GM19452 (cell line): ENCODE results near the gene TMEM150B.
"Not testable (repeated sequence)": the region's sequence is repeated elsewhere in the genome, so short reads cannot be mapped to it uniquely, and the experiment has no call there.

Experiments
- ATAC-seq: cut with Tn5 transposase; IDR thresholded peaks from one replicate; pipeline ENCODE4 v1.9.1; 2021; ENCODE audit not compliant: unreplicated experiment

TMEM150B gene

GRCh38 chr19:55339889-55340783, 15.0 kb upstream of the TMEM150B start:
- no peak for ATAC-seq

DNA sequence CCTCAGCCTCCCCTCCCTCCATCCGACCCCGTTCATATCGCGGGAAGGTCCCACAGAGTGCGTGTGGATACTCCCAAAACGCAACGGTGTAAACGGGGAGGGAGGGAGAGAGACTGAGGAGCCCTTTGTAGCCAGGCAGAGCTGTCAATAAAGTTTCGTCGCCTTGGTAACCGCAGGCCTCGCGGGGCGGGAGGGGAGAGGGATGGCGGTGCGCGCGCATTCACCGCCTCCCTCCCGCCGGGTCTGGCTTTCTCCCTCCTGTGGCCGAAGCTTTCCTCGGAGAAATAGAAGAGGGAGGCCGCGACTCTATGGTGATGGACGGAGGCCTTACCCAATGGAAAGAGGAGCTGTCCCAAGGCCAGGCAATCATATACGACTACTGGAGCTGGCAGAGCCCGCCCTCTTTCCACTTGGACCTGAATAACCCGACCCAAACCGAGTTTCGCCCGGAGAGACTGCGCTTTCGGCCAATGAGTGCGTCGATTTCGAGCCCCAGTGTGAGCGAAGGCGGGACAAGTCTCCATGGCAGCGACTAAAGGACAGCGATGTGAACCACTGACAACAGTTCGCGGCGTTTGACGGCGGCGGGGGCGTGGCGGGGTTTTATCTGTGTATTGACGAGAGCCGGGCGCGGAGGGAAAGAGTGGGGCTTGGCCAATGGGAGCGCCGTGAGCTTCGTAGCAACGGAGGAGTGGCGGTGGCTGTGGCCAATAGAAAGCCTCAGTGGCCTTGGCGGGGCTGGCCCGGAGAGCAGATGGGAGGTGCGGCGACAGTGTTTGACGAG, 14.2 kb upstream of the TMEM150B start, which contains the start of gene KMT5C:
TSS of gene KMT5C (plus strand) at position 772 of the 784 bp plus-strand sequence. CDS start 2,061 bp downstream, outside the sequence.
- peak; percentile 81 for ATAC-seq

- ATAC-seq = no peak
These were observed 11.0 kb upstream of the TMEM150B start for GRCh38 chr19:55336101-55336500.

- no peak for ATAC-seq
These were observed 8.7 kb upstream of the TMEM150B start for GRCh38 chr19:55333870-55334269.

- not testable (repeated sequence) for ATAC-seq
These were observed 4.7 kb upstream of the TMEM150B start for GRCh38 chr19:55329791-55330190.

DNA sequence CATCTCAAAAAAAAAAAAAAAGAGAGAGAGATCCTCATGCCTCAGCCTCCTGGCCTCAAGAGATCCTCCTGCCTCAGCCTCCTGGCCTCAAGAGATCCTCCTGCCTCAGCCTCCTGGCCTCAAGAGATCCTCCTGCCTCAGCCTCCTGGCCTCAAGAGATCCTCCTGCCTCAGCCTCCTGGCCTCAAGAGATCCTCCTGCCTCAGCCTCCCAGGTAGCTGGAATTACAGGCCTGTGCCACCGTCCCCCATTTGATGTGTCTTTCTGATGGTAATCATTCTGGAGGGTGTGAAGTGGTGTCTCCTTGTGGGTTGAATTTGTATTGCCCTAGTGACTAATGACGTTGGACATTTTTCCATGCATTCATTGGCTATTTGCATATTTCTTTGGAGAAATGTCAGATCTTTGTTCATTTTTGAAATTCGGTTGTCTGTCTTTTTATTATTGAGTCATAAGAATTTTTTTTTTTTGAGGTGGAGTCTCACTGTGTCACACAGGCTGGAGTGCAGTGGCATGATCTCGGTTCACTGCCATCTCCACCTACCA, 3.7 kb upstream of the TMEM150B start:
- not testable (repeated sequence) for ATAC-seq

- no peak for ATAC-seq
These were observed 479 bp downstream of the TMEM150B start for GRCh38 chr19:55324662-55325061.

DNA sequence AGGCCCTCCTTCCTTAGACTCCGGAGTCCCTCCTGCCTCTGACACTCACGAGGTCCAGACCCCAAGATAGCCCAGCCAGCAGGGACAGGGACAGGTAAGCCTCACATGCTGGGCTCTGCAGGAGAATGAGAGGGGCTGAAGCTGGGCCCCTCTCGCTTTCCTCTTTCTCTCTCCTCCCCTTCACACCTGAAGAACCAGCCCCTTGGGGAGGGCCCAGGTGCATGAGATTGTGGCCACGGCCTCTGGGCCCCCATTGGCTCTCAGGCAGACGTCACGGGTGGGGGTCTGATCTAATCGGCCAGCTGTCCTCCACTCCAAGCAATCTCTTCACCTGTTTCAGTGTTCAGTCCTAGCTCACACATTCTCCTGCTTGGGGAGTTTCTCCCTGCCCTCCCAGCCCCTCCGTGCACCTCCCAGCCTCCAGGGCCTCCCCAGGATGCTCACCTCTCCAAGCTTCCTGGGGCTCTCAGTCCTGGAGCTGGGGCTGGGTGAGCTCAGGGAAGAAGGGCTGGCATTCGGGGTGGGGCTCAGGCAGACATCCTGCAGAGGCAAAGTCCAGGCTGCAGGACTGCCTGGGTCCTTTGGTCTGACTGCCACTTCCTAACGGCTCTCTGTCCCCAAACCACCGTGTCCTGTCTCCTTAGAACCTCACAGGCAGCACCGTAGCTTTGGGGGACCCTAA, 2.8 kb downstream of the TMEM150B start:
- ATAC-seq = no peak

GRCh38 chr19:55321466-55322137, 3.5 kb downstream of the TMEM150B start:
- no peak for ATAC-seq

GRCh38 chr19:55320844-55321419, 4.2 kb downstream of the TMEM150B start:
- ATAC-seq = no peak

DNA sequence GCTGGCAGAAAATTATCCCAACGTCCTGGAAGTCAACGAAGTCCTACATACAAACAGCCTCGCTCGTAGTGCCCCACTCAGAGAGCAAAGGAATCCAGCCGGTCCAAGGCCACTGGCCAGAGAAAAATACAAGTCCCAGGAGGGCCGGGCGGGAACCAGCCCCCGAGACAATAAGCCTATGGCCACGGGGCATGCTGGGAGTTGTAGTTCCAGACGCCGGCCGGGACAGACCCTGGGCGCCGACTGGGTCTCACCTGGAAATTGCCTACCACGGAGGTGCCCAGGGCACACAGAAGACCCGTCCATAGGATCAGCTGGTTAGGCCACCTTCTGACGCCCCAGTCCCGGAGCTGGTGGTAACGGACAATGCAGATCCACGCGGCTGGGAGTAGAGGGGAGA, 5.4 kb downstream of the TMEM150B start:
- ATAC-seq = no peak

DNA sequence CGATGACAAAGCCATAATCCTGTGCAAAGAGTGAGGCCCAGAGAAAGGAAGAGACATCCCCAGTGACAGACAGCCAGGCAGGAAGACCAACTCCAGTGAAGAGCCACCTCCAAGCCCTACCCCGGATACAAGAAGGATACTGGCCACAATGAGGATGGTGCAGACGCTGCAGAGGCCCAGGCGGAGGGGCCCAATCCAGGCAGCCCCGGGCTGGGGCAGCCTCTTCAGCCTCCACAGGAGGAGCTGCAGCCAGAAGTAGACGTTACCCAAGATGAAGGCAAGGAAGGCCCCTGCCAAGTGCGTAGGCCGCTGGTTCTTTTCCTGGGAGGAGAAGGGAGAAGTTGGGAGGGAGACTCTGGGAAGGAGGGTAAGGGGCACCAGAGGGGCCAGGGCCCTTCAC, 8.5 kb downstream of the TMEM150B start:
- no peak for ATAC-seq

DNA sequence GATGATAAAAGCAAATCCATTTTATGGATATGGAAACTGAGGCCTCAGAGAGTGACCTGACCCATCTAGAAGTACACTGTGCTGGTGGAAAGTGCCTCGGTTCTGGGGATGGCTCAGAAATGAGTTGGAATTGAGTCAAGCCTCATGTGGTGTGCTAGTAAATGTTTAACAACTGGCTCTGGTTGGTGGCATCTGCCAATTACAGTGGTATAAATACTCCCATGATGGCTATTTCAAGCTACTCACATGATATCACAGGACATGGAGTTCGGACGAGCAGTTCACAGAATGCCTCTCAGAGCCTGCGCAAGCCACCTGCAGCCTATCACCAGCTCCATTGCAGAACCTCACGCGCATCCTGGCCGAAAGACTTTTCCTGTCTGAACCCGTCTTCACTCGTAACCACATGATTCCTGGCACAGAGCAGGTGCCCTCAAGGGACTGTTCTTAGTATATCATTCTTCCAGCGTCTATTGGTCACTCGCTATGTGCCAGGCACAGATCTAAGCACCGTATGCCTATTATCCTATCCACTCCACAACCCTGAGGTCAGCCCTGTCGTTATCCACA, 9.1 kb downstream of the TMEM150B start:
- ATAC-seq = no peak

DNA sequence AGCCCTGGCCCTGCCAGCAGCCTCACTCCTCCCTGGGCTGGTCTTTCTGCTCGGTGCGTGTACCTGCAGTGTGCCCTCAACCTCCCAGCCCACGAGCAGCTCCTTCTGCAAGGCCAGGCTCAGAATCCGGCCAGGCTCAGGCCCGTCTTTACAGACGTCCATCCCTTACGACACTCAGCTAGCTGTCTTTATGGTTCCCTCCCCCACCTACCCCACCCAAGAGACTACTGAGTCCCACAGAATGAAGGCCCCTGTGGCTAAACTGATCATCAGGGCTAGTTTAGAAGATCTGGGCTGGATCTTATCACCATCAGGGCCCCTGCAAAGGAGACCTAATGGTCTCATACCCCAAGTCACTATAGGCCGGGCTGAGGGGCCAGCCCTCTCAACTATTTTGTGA, 10.7 kb downstream of the TMEM150B start:
- no peak for ATAC-seq

DNA sequence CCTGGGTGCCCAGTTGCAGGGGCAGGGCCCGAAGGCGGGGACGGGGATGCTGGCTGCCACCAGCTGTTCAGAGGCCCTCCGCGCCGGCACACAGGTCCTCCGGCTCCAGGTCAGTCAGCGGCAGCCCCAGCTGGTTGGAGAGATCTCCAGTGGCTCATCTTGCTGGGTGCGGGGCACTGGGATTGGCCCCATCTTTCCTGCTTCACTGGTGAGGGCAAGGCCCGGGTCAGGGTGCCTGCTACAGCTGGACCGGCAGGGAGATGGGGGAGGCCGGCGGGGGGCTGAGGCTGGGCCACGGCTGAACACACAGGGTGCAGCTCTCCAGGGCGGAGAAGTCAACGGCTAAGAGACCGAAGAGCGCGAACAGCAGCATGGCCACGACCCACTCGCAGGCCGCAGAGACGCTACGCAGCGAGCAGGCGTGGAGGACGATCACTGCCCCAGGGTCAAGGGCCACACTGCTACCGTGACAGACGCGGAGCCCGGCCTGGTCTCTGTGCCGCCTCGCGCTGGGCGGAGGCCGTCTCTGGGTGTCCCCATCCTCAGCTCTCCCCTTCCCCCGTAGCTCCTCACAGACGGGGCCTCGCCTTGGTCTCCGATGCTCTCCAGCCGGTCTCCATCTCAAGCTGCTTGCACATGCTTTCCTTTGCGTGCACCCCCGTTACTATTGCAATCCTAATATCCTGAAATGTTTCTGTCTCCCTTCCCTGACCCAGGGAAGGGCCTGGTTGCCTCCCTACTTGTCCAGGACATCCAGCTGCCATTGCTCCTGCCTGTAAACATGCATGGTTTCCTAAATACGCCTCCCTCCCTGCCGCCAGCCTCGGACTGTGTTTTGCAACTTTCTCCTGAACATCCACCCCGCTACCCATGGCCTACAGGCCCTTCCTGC, 12.3 kb downstream of the TMEM150B start:
- ATAC-seq = no peak

DNA sequence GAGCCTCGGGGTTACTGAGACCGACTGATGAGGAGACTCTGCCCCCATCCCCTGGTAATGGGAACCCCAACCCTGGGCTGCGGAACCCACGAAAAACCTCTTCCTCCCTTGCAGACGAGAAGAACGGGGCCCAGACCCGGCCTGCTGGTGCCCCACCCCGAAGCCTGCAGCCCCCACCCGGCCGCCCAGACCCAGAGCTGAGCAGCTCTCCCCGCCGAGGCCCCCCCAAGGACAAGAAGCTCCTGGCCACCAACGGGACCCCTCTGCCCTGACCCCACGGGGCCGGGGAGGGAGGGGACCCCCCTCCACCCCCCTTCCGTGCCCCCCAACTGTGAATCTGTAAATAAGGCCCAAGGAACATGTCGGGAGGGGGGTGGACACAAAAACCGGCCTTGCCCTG, 13.3 kb downstream of the TMEM150B start:
- ATAC-seq = no peak

GRCh38 chr19:55311397-55311796, 13.7 kb downstream of the TMEM150B start:
- ATAC-seq = no peak

DNA sequence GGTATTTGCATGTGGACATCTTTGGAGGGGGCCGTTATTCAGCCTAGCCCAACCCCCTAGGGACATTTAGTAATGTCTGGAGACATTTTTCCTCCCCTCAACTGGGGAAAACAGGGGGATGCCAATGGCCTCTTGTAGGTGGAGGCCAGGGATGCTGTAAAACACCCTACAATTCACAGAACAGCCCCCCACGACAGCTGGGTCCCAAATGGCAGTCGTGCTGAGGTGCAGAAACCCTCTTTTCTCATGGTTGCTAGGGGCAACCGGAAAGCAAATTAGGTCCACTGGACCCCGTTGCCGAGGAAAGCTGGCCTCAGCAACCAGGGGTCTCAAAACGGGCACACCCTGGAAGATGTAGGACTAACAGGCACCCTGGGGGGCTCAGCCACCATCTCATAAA, 14.6 kb downstream of the TMEM150B start:
- no peak for ATAC-seq

GRCh38 chr19:55309448-55309847, 15.7 kb downstream of the TMEM150B start:
- no peak for ATAC-seq
